HG03520 (cell line): Measurements from ENCODE around the gene DST.
"Not testable (repeated sequence)": the region's sequence is repeated elsewhere in the genome, so short reads cannot be mapped to it uniquely, and the experiment has no call there.

Experiments used
- ATAC-seq: cut with Tn5 transposase; IDR thresholded peaks from one replicate; pipeline ENCODE4 v1.9.1; 2021; ENCODE audit warnings: mild to moderate bottlenecking, moderate library complexity; ENCODE audit not compliant: unreplicated experiment

DST gene

DNA sequence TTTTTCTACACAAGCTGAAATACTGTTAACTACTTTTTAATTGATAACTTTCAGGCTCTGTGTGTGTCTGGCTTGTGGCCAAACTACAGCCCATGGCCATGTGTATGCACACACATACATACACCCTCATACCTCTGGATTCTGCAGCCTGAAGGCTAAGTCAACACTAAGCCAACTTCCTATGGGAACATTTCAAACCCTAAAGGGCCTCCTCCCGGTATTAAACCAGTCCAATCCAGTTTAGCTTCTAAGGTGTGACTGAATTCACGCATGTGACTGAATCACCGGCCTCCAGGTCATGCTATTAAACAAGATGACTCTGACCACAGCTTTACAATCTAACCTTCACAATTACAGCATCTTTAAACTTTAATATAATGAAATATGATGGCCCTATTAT, 20.7 kb upstream of the DST start:
- no peak for ATAC-seq

- not testable (repeated sequence) for ATAC-seq
Observed at GRCh38 chr6:56661338-56661737, 18.6 kb upstream of the DST start.

GRCh38 chr6:56660381-56660730, 17.7 kb upstream of the DST start:
- ATAC-seq: no peak

GRCh38 chr6:56659721-56660380, 17.2 kb upstream of the DST start:
- peak; percentile 64 for ATAC-seq

DNA sequence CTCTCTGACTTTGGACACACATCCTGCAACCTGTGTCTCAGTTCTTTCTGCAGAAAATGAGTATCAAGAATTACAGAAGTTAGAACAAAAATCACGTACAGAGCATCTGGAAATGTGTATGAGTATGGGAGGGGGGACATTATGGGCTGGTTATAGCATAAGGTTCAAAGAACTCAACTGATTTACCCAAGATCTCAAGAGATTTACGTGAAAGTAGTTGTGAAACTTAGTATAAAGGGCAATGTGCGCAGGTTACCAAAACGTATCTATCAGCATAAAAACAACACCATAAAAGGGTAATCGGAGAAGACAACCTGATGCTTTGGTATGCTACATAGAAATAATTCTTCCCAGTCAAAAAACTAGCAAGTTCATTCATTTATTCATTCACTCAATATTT, 15.6 kb upstream of the DST start:
- no peak for ATAC-seq

GRCh38 chr6:56657354-56657753, 14.7 kb upstream of the DST start:
- no peak for ATAC-seq

DNA sequence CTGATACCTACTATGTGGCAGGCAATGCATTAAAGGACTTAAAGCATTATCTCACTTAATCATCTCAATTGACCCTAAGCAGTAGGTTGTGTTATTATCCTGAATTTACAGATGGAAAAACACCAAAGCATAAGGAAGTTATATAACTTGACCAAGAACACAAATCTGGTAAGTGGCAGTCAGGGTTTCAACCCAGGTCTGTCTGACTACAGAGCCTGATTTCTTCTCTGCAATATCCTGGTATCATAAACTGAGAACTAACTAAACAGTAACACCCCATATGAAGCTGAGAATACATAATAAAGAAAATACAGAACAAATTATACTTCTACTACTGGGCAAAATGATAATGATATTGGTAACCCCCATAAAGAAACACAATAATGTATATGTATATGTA, 13.8 kb upstream of the DST start:
- ATAC-seq: no peak

DNA sequence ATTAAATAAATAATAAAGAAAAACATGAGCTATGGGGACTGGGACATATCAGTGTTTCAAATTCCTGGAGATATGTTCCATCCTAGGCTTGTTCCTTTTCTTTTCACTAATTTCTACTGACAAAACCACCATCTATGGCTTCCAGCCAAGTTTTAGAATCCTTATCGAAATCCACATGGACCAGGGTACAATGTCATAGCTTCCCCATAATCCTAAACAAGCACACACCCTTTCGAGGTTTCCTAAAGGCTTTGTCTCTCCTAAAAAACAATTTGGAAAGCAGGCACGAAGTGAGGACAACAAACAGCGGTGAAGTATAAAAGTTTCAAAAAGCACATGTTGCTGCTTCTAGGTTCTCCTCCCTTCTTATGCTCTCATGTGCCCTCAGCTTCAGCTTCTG, 13.3 kb upstream of the DST start:
- ATAC-seq: no peak

DNA sequence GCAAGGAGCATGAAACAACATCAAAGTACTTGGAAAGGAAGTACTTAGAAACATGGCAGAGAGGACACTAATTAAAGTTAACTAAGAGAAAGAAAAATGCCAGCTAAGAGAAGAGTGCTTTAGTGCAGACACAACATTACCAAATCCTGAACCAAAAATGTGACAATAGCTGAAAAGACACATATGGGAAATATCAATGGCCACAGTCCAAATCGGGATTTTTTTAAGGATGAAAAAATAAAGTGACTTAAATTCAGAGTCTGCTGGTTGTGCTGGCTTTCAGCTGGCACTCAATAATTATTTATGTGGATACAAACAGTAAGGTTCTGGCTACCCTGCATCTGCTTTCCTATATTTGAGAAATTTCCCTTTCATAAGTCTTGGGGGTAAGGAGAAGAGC, 12.6 kb upstream of the DST start:
- no peak for ATAC-seq

DNA sequence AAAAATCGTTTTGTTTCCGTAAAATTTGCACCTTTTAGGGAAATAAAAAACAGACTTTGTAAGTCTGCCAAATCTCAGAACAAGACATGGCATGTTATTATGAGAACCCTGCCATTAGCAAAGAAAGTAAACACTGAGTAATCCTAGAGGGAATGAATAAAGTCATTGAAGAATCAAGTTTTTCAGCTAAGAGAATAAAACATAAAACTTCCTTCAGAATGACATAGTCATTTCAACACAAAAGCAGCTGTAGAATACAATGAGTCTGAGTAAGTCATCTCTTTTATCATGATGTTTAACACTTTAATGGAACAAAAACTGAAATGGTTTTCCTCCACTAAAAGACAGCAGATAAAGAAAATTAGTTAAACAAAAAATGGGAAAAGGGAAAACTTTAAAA, 10.3 kb upstream of the DST start:
- no peak for ATAC-seq

GRCh38 chr6:56652231-56652630, 9.5 kb upstream of the DST start:
- ATAC-seq: no peak

DNA sequence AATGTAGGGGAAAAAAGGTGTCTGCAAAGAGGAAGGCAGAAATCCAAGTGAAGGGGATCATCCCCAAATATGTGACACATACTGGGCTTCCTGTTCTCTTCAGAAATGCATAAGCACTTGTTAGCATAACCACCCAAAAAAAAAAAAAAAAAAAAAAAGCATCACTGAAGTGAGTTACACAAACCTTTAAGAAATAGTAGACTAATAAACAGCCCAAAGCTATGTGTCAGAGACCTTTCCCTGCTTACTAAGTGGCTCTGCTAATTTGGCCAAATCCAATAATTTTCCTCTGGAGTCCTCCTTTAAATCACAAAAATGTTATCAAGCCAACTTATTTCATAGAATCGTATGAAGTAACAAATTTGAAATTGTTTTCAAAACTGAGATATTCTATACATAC, 7.5 kb upstream of the DST start:
- no peak for ATAC-seq

DNA sequence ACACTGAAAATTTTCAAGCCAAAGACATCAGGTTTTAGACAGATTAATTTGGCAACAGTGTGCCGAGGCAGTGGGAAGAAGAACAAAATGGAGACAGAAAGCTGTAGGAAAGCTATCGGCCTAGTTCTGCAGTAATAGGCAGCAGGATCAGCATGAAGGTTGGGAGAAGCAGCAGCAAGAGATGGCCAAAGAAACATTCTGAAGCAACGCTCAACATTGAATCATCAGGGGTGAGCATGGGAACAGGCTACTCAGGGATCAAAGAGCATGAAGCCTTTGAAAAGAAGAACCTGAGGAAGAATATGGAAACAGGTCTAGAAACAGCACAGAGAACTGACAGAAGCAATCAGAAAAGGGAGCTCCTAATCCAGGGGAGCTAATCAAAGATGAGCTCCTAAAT, 7.1 kb upstream of the DST start:
- no peak for ATAC-seq

DNA sequence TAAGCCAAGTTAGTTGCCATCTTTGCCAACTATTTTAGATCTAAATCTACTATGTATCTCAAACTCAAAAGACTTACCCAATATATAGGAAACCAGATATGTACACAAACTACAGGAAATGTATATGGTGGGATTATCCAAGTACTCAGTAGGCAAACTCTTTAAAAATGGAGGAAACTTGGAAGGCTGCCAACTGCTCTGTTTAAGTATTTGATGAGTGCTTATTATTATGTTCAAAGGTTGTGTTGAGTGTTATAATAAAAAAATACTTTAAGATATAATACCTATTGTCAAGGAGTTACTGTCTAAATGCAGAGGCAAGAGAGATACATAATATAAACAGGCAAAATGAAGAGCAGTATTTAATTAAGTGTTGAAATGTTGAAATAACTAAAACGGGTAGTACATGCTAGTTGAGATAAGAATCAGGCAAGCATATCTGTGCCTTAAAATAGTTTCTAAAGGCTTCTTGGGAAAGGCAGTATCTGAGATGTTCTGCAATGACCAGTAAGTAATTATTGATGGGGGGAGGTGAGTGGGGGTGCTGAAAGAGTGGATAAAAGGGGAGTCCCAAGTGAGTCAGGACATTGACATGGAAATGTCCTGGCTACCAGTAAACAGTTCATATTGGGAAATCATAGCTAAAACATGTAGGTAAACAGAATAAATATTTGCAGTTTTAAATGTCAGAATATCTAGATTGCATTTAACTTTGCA, 6.5 kb upstream of the DST start:
- ATAC-seq: no peak

- no peak for ATAC-seq
Observed at GRCh38 chr6:56647172-56647762, 4.6 kb upstream of the DST start.

DNA sequence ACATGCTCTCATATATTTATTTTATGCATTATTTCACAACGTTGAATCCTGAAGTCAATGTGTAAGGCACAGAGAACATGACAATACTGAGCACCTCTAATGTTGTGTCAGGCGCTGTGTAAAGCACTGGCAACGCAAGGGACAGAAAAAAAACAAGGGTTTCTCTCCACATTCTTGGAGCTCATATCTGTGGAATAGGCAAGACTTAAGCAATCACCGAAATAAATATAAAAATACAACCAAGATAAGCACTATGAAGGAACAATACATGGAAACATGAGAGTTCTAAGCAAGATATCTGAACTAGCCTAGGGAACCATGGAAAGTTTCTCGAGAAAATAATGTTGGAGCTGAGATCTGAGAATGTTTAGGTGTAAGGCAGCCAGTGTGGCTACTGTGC, 1.7 kb upstream of the DST start:
- no peak for ATAC-seq

- ATAC-seq: no peak
Observed at GRCh38 chr6:56643379-56644089, 845 bp upstream of the DST start.

GRCh38 chr6:56640374-56640773, 2.3 kb downstream of the DST start:
- ATAC-seq: no peak

GRCh38 chr6:56638760-56639159, 3.9 kb downstream of the DST start:
- no peak for ATAC-seq

- ATAC-seq: no peak
Observed at GRCh38 chr6:56637640-56638039, 5.0 kb downstream of the DST start.

DNA sequence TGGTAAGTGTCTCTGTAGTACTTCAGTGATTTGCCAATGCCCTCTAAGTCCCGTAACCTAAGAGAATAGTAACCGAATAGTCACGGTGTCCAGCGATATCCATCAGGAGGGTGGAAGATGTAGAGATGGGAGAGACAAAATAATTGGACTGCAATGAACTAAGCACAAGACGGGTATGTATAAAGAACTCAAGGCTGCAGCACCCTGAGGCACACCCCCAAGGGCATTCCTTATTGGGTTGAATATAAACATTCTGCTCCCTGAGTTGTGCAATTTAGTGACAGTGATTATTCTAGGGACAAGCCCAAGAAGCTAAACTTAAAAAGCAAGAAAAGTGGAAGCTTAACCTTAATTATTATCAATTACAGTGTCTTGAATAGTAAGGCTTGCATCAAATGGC, 14.6 kb downstream of the DST start:
- no peak for ATAC-seq

- no peak for ATAC-seq
Observed at GRCh38 chr6:56625356-56625755, 17.3 kb downstream of the DST start.
